Esophagus muscularis mucosa (tissue), 4 donors: ENCODE data around the gene KATNAL2.

ENCODE experiments used
- EP300 ChIP-seq: sonication (generic); formaldehyde crosslinking; IDR thresholded peaks from one replicate; pipeline ENCODE4 v1.6.1; 2017; ENCODE audit warnings: antibody characterized with exemption
- POLR2A ChIP-seq: fragments of 450-650 bp; IDR thresholded peaks from one replicate; pipeline ENCODE4 v1.6.1; 2017; ENCODE audit warnings: antibody characterized with exemption, moderate library complexity, mild to moderate bottlenecking, low read depth
- POLR2AphosphoS5 ChIP-seq, 2 donors: sonication (generic); formaldehyde crosslinking; IDR thresholded peaks; one replicate each; pipeline ENCODE4 v1.6.1; 2017; ENCODE audit warnings: antibody characterized with exemption in 2 of 2
- TF ChIP-seq, protein P1 (sequence below), 3 experiments: fragments of 200-600 bp in 2 of 3; fragments of 450-650 bp in 1 of 3; sonication (generic) in 2 of 3; IDR thresholded peaks; one replicate each; pipeline ENCODE4 v1.5.1; 2017 to 2019; ENCODE audit warnings: antibody characterized with exemption in 3 of 3, mild to moderate bottlenecking in 2 of 3, moderate library complexity in 1 of 3

DNA sequence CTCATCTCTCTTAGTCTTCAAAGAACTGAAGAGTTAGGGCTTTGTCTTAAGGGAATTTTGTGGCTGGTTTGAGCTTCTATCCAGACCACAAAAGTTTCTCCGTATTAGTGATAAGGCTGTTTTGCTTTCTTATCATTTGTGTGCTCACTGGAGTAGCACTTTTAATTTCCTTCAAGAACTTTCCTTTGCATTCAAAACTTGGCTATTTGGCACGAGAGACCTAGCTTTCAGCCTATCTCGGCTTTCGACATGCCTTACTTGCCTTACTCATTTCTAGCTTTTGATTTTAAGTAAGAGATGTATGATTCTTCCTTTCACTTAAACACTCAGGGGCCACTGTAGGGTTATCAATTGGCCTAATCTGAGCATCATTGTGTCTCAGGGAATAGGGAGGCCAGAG lies 203.0 kb downstream of the KATNAL2 start:
- TF ChIP-seq, protein P1, sequence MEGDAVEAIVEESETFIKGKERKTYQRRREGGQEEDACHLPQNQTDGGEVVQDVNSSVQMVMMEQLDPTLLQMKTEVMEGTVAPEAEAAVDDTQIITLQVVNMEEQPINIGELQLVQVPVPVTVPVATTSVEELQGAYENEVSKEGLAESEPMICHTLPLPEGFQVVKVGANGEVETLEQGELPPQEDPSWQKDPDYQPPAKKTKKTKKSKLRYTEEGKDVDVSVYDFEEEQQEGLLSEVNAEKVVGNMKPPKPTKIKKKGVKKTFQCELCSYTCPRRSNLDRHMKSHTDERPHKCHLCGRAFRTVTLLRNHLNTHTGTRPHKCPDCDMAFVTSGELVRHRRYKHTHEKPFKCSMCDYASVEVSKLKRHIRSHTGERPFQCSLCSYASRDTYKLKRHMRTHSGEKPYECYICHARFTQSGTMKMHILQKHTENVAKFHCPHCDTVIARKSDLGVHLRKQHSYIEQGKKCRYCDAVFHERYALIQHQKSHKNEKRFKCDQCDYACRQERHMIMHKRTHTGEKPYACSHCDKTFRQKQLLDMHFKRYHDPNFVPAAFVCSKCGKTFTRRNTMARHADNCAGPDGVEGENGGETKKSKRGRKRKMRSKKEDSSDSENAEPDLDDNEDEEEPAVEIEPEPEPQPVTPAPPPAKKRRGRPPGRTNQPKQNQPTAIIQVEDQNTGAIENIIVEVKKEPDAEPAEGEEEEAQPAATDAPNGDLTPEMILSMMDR (IDR thresholded peaks at IDR 0.05), result no peak
- TF ChIP-seq POLR2A (no peak), POLR2AphosphoS5 (IDR thresholded peaks at IDR 0.05) (no peak), EP300 (no peak)
